GM04503 (cell line): ENCODE data around the gene SEZ6.

Source experiments
- DNase-seq: peaks from one replicate; pipeline ENCODE4 v3.0.0-alpha.2; 2012; ENCODE audit warnings: low read depth

SEZ6 gene

DNA sequence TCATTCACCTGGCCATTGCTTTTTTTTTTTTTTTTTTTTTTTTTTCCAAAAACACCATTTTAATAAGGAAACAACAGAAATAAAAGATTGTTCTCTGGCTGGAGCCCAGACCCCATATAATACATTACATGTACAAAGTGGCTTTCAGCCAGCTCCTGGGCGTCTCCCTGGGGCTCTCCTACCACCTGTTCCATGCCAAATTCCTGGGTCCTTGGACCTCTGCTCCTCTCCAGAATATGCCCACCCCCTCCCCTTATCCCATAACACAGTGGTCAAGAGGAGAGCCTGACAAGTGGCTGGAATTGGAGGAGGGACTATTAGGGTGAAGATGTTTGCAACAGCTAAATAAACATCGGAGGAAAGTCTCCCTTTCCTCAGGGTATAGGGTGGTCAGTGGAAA lies 50.9 kb downstream of the SEZ6 start:
- DNase-seq, result no peak

GRCh38 chr17:28953444-28954118 lies 52.3 kb downstream of the SEZ6 start:
- DNase-seq, result no peak

DNA sequence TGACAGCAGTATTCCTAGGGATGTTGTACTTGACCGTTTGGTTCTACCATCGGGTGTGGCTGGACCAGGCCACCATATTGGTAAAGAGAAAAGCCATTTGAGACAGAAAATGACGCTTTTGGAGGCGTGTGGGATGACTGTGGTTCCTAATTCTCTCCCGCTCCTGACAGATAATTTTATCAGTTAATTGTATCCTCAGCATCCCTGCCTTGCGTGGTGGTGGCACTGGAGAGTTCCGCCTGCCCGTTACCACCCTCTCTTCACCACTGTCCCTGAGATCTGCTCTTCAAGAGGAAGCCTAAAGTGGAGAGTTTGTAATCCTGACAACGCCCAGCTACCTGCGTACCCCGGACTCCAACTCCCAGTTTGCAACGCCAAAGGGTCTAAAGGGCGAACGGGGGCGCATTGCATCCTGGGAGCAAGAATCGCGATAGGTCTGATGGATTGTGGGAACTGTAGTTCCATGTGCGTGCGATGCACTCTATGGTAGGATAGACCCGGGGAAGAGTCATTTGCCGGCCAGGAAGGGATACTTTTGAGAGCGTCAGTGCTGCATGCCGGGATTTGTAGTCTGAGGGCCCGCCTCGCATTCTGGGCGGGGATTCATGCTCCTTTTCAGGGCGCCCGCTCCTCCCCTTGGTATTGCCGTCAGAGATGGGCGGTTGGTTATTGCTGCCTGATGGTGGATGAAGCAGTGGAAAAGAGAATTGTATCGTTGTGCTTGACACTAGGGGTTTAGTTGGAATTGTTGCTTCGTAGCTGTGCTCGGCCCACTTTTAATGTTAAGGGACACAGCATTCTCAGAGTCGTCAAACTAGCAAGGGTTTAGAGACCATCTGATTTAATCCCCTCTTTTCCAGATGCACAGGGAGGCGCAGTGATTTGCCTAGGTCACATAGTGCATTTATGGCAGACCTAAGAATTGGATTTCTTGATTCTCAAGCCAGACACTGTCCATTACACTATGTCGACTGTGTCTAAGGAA lies 53.5 kb downstream of the SEZ6 start:
- DNase-seq, result peak; percentile 98

GRCh38 chr17:28951428-28951990 lies 54.3 kb downstream of the SEZ6 start, which contains the start of gene PHF12:
Gene PHF12, minus strand, starts transcription at chr17:28951518. Its CDS starts 558 bp downstream, at chr17:28950960.
- DNase-seq, result peak; percentile 99

- DNase-seq, result no peak
Measured at GRCh38 chr17:28950752-28951427, 54.9 kb downstream of the SEZ6 start.

DNA sequence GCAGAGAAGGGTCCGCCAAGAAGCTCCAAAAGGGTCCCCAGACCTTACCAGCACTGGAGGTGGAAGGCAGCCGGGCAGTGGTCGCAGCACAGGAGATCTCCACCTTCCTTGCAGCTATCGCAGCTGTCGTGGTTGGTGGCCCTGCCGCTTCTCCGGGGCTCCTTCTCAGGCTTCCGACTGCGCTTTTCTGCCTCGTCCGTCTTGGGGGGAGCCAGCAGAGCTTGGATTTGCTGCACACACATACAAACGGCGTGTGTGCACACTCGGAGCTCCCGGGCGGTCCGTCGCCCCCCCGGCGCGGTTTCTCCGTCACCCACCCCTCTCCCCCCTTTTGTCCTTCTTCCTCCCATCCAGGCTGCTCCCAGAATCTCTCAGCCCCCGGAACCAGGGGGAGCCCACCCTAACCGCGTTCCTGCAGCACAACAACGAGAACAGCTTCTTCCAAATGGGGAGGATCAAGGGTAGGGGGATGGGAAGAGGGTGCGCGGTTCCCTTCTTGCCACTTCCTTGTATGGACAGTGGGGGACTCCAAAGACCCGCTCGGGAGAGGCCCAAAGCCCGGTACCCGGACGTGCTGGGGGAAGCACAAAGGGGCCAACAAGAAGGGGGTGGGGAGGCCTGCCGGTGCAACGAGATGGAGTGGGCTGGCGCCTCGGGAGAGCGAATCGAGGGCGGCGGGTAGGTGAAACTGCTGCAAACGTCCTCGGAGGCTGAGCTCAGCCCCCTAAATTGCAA lies 55.6 kb downstream of the SEZ6 start:
- no peak for DNase-seq

- no peak for DNase-seq
Measured at GRCh38 chr17:28949185-28950016, 56.4 kb downstream of the SEZ6 start.

DNA sequence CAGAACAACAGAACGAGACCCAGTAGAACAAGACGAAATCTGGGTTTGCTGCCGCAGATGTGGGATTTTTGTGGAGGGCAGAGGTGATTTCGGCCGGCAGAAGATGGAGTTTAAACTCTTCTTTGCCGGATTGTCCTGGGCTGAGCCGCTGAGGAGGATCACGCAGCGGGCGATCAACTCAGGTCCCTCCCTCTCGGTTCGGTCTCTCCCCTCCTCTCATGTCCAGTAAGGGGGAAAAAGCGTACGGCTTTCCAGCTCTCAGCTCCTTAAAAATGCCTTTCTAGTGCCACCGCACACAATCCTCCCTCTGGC lies 57.0 kb downstream of the SEZ6 start:
- DNase-seq, result no peak

GRCh38 chr17:28948342-28948741 lies 57.5 kb downstream of the SEZ6 start:
- DNase-seq, result no peak

DNA sequence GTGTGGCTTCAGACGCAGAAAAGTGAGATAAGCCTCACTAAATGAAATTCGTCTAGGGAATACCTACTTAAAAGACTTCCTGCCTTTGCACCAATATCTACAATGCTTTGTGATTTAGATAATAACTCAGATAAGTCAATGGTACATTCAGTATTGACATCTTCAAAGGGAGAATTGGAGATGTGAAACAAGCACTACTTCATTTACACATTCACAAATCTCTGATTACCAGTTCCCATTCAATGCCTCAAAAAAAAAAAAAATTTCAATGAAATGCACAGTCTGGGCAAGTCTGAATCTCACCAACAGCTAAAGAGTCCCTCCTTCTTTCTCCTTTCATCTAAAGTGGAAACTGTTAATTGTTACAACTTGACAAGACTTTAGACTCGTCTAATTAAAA lies 58.2 kb downstream of the SEZ6 start:
- no peak for DNase-seq

- peak; percentile 86 for DNase-seq
Measured at GRCh38 chr17:28946239-28946638, 59.6 kb downstream of the SEZ6 start.

DNA sequence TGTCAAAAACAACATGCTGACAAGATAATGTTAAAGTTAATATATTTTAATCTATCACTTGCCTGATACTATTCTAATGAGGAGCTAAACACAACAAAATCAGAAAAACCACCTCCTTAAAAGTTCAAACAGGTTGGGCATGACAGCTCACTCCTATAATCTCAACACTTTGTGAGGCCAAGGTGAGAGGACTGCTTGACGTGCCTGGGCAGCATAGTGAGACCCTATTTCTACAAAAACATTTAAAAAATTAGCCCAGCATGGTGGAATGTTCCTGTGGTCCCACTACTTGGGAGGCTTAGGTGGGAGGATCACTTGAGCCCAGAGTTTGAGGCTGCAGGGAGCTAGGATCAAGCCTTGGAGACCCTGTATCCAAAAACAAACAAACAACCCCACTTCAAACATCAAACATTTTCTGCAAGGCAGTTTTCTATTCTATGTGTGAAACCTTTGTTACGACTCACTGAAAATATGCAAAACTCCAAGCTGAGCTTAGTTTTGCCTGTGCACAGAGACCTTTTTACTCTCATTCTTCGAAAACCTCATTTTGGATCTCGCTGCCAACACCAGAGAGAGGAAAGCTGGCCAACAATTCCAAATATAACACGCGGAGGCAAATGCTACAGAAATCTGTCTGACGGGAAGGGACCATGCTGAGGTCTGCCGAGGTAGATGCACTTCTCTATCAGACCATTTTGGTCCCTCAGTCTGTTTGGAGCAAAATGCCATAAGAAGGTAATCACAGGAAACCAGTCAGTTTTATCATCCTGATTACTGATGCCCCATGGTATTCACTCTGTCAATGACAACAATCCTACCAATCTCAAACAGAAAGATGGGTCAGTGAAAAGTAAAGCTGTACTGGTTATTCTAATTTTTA lies 60.7 kb downstream of the SEZ6 start:
- DNase-seq, result peak; percentile 45

DNA sequence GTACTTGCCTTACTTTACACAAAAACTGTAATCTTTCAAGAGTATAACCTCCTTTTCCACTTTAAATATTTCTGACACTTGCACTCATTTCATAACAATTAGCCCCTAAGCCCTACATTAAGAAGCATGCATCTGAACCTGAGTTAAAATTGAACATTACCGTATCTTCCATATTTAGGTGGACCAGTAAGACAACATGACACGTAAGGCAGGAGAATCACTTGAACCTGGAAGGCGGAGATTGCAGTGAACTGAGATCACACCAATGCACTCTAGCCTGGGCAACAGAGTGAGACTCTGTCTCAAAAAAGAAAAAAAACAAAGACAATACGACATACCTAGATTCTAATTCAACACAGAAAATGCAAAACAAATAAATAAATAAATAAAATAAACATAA lies 61.5 kb downstream of the SEZ6 start:
- DNase-seq, result no peak

GRCh38 chr17:28942925-28943324 lies 62.9 kb downstream of the SEZ6 start:
- no peak for DNase-seq

- DNase-seq, result no peak
Measured at GRCh38 chr17:28941251-28941650, 64.6 kb downstream of the SEZ6 start.

DNA sequence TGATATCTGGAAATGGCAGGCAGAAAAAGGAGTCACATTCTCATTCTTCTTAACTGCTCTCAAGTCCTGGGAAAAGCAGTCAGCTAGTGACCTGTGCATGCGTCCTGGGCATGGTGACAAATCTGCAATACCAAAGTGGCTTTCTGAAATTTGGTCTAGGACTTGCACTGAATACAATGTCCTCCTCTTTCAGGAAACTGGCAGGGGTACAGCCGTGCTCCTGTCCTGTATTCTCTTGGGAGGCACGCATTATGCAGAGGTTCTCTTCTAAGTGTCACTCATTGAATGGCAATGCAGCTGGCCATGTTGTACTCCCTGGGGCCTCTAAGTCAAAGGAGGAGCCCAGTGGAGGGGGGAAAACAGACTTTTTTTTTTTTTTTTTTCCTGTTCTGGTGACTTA lies 65.2 kb downstream of the SEZ6 start:
- no peak for DNase-seq

DNA sequence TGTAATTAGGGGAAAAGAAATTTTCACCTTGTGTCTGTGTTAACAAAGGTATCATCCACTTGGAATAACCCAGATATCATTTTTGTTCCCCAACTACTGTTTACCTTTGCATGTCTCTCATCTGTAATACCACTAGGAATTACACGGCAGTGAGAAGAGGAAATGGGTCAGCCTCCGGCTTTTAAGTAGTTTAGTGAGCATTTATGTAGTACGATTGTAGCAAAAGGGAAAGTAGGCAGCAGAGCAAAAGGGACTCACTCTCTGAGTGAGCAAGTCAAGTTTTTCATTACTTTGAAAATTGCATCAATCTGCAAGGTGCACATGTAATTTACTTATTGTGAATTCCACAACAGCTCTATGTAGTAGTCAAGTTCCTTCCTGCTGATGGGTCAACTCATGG lies 65.7 kb downstream of the SEZ6 start:
- no peak for DNase-seq

GRCh38 chr17:28938552-28938951 lies 67.3 kb downstream of the SEZ6 start:
- no peak for DNase-seq

GRCh38 chr17:28937044-28937729 lies 68.6 kb downstream of the SEZ6 start:
- DNase-seq, result no peak
